HCT116 (cell line): Measurements from ENCODE around the gene GRIN2C.

Source experiments
- EZH2 ChIP-seq: fragments of 200-600 bp; sonication (generic); IDR thresholded peaks from 2 replicates; pipeline ENCODE4 v1.6.1; 2017; ENCODE audit warnings: antibody characterized with exemption, mixed run types
- EZH2phosphoT487 ChIP-seq: fragments of 200-600 bp; IDR thresholded peaks from 2 replicates; pipeline ENCODE4 v1.6.1; 2018; ENCODE audit warnings: antibody characterized with exemption, borderline replicate concordance
- POLR2A ChIP-seq: IDR thresholded peaks from 2 replicates; pipeline ENCODE4 v1.7.0; 2011; ENCODE audit warnings: borderline replicate concordance; ENCODE audit not compliant: insufficient read depth, insufficient read length; ENCODE audit errors: extremely low read depth
- POLR2AphosphoS5 ChIP-seq: IDR thresholded peaks from 2 replicates; pipeline ENCODE4 v1.6.1; 2011; ENCODE audit warnings: mild to moderate bottlenecking, low read depth, low read length, moderate library complexity
- TF ChIP-seq, protein P1 (sequence below): IDR thresholded peaks from 2 replicates; pipeline ENCODE4 v1.6.1; 2012; ENCODE audit warnings: low read depth
- TF ChIP-seq, protein P2 (sequence below), 3 experiments: fragments of 200-600 bp in 1 of 3; sonication (generic) in 1 of 3; IDR thresholded peaks in 2 of 3; conservative IDR thresholded peaks in 1 of 3; 2 replicates each; pipeline ENCODE4 v1.5.1; 2012 to 2017; ENCODE audit warnings: low read depth in 2 of 3, low read length in 2 of 3, antibody characterized with exemption in 1 of 3, borderline replicate concordance in 1 of 3, control low read depth in 1 of 3, mild to moderate bottlenecking in 1 of 3, mixed read lengths in 1 of 3, mixed run types in 1 of 3, moderate library complexity in 1 of 3; ENCODE audit not compliant: insufficient read depth in 1 of 3

DNA sequence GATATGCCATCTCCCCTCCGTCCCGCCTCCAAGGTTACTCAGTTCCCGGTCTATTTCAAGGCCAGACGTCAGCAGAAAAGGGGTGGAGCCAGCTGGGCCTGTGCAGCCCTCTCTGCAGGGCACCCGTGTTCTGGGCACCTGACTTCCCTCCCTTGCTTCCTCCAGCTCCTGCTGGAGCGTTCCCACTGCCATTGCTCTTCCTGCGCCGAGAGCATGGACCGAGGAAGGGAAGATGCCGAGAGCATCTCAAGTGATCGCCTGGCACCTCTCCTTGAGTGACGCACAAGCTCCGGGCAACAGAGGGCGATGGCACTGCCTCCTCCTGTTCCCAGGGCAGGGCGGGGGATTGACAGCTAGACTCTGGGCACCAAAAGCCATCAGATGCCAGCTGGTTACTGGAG lies 54.1 kb downstream of the GRIN2C start:
- no peak for TF ChIP-seq EZH2
- no peak for TF ChIP-seq POLR2A
- TF ChIP-seq EZH2phosphoT487 = no peak
- TF ChIP-seq, protein P1, sequence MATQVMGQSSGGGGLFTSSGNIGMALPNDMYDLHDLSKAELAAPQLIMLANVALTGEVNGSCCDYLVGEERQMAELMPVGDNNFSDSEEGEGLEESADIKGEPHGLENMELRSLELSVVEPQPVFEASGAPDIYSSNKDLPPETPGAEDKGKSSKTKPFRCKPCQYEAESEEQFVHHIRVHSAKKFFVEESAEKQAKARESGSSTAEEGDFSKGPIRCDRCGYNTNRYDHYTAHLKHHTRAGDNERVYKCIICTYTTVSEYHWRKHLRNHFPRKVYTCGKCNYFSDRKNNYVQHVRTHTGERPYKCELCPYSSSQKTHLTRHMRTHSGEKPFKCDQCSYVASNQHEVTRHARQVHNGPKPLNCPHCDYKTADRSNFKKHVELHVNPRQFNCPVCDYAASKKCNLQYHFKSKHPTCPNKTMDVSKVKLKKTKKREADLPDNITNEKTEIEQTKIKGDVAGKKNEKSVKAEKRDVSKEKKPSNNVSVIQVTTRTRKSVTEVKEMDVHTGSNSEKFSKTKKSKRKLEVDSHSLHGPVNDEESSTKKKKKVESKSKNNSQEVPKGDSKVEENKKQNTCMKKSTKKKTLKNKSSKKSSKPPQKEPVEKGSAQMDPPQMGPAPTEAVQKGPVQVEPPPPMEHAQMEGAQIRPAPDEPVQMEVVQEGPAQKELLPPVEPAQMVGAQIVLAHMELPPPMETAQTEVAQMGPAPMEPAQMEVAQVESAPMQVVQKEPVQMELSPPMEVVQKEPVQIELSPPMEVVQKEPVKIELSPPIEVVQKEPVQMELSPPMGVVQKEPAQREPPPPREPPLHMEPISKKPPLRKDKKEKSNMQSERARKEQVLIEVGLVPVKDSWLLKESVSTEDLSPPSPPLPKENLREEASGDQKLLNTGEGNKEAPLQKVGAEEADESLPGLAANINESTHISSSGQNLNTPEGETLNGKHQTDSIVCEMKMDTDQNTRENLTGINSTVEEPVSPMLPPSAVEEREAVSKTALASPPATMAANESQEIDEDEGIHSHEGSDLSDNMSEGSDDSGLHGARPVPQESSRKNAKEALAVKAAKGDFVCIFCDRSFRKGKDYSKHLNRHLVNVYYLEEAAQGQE = no peak
- TF ChIP-seq, protein P2, sequence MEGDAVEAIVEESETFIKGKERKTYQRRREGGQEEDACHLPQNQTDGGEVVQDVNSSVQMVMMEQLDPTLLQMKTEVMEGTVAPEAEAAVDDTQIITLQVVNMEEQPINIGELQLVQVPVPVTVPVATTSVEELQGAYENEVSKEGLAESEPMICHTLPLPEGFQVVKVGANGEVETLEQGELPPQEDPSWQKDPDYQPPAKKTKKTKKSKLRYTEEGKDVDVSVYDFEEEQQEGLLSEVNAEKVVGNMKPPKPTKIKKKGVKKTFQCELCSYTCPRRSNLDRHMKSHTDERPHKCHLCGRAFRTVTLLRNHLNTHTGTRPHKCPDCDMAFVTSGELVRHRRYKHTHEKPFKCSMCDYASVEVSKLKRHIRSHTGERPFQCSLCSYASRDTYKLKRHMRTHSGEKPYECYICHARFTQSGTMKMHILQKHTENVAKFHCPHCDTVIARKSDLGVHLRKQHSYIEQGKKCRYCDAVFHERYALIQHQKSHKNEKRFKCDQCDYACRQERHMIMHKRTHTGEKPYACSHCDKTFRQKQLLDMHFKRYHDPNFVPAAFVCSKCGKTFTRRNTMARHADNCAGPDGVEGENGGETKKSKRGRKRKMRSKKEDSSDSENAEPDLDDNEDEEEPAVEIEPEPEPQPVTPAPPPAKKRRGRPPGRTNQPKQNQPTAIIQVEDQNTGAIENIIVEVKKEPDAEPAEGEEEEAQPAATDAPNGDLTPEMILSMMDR (IDR thresholded peaks at IDR 0.05 in 2 of 3, conservative IDR thresholded peaks at IDR 0.05 in 1 of 3; ENCODE audit: borderline replicate concordance in 1 of 3, insufficient read depth in 1 of 3, low read depth in 2 of 3, low read length in 2 of 3) = no peak
- no peak for TF ChIP-seq POLR2AphosphoS5
